Measurements from ENCODE around the gene NEK7. TPM values are rescaled to one million over a fixed set of nuclear protein-coding genes. Genes with fewer than 3 reads are reported as not detected.
A peak's percentile ranks its signal among the peaks of the same experiment; 100 is the strongest.

The NEK7 gene
- total RNA-seq, 6 donors from 2014 or later = 55.3 to 137 (median 112) TPM

- Histone ChIP-seq H3K9me3 (no peaks in the 10 kb centered on the region), H3K4me3 (no peak overlapping the region), H3K4me1 (peaks cover 0 to 17% (median 6%) of the 10 kb centered on the region in 4 donors), H3K36me3 (peaks cover 0 to 3% (median 0%) of the 10 kb centered on the region in 4 donors), H3K27me3 (no peaks in the 10 kb centered on the region), H3K27ac (no peak overlapping the region)
- DNase-seq (no peak), ATAC-seq (ENCODE audit: low FRiP score in 2 of 2) (no peak)
- 68 to 76% methylated on average over 3 of the region's 3 CpGs for WGBS, 2 donors
- TF ChIP-seq CTCF (IDR thresholded peaks at IDR 0.05) (no peak), POLR2A (IDR thresholded peaks at IDR 0.05) (no peak), EP300 (IDR thresholded peaks at IDR 0.05) (no peak), POLR2AphosphoS5 (IDR thresholded peaks at IDR 0.05) (no peak)
Observed at GRCh38 chr1:198265073-198265661, 108.4 kb downstream of the NEK7 start.

GRCh38 chr1:198267056-198267455 is 110.3 kb downstream of the NEK7 start:
- no peaks in the 10 kb centered on the region for H3K27me3 ChIP-seq
- no peaks in the 10 kb centered on the region for H3K9me3 ChIP-seq
- DNase-seq (no peak), ATAC-seq (ENCODE audit: low FRiP score in 2 of 2) (no peak)
- H3K27ac ChIP-seq = no peak overlapping the region
- TF ChIP-seq CTCF (IDR thresholded peaks at IDR 0.05) (no peak), EP300 (IDR thresholded peaks at IDR 0.05) (no peak), POLR2A (IDR thresholded peaks at IDR 0.05) (no peak), POLR2AphosphoS5 (IDR thresholded peaks at IDR 0.05) (no peak)
- peaks cover 0 to 3% (median 0%) of the 10 kb centered on the region in 4 donors for H3K36me3 ChIP-seq
- no peak overlapping the region for H3K4me3 ChIP-seq
- H3K4me1 ChIP-seq = peaks cover 0 to 16% (median 6%) of the 10 kb centered on the region in 4 donors

DNA sequence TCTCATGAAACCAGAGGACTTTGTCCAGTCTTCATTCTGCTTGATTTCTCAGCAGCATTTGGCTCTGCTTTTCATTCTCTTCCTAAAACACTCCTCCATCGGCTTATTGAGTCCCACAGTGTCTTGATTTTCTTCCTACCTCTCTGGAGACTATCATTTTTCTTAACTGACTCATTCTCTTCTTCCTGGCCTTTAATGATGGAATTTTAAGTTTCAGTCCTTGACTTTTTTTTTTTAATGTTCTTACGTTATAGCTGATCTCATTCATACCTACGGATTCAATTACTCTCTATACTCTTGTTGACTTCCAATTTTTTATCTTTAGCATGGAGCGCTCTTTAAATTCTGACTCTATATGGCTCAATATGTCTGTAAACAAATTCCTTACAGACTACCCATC is 111.1 kb downstream of the NEK7 start:
- ATAC-seq (ENCODE audit: low FRiP score in 2 of 2) (no peak), DNase-seq (no peak)
- Histone ChIP-seq H3K27ac (no peak overlapping the region), H3K4me3 (no peak overlapping the region), H3K36me3 (peaks cover 0 to 3% (median 0%) of the 10 kb centered on the region in 4 donors), H3K27me3 (no peaks in the 10 kb centered on the region), H3K9me3 (no peaks in the 10 kb centered on the region), H3K4me1 (peaks cover 3 to 20% (median 12%) of the 10 kb centered on the region in 4 donors)
- TF ChIP-seq POLR2AphosphoS5 (IDR thresholded peaks at IDR 0.05) (no peak), CTCF (IDR thresholded peaks at IDR 0.05) (no peak), POLR2A (IDR thresholded peaks at IDR 0.05) (no peak), EP300 (IDR thresholded peaks at IDR 0.05) (no peak)
- WGBS, 2 donors = 91 to 92% methylated on average over 4 of the region's 4 CpGs

- H3K4me1 ChIP-seq = peaks cover 13 to 24% (median 17%) of the 10 kb centered on the region in 4 donors
- no peak for ATAC-seq (ENCODE audit: low FRiP score in 2 of 2)
- peak overlapping the region in 1 of 4 donors; percentile 46 for H3K27ac ChIP-seq
- WGBS, 2 donors = 35 to 36% methylated on average over 3 of the region's 3 CpGs
- H3K36me3 ChIP-seq = peaks cover 0 to 3% (median 0%) of the 10 kb centered on the region in 4 donors
- H3K9me3 ChIP-seq = no peaks in the 10 kb centered on the region
- no peak for DNase-seq
- TF ChIP-seq POLR2AphosphoS5 (IDR thresholded peaks at IDR 0.05) (no peak), CTCF (IDR thresholded peaks at IDR 0.05) (no peak), POLR2A (IDR thresholded peaks at IDR 0.05) (no peak), EP300 (IDR thresholded peaks at IDR 0.05) (no peak)
- no peak overlapping the region for H3K4me3 ChIP-seq
- H3K27me3 ChIP-seq = no peaks in the 10 kb centered on the region
Observed at GRCh38 chr1:198268784-198269645, 112.2 kb downstream of the NEK7 start.

Data from upper lobe of left lung (tissue), 6 donors.